Nephron (organoid): ENCODE data around the gene TSPAN8.

Experiments used
- H3K27ac Mint-ChIP-seq, 3 experiments: 2 replicates each; pipeline ENCODE4 v1.8.0; 2020; ENCODE audit warnings: mixed read lengths in 3 of 3, mild to moderate bottlenecking in 2 of 3, moderate library complexity in 1 of 3
- H3K27me3 Mint-ChIP-seq: 2 replicates; pipeline ENCODE4 v1.8.0; 2021; ENCODE audit warnings: low read depth, mild to moderate bottlenecking, moderate library complexity, mixed read lengths
- H3K36me3 Mint-ChIP-seq: 2 replicates; pipeline ENCODE4 v1.8.0; 2020; ENCODE audit warnings: low read depth, mixed read lengths
- H3K4me1 Mint-ChIP-seq: 2 replicates; pipeline ENCODE4 v1.8.0; 2020; ENCODE audit warnings: mixed read lengths
- H3K4me3 Mint-ChIP-seq, 3 experiments: 2 replicates each; pipeline ENCODE4 v1.8.0; 2020; ENCODE audit warnings: mild to moderate bottlenecking in 3 of 3, mixed read lengths in 3 of 3, moderate library complexity in 2 of 3
- H3K9me3 Mint-ChIP-seq: 2 replicates; pipeline ENCODE4 v1.8.0; 2020; ENCODE audit warnings: mixed read lengths
- CTCF ChIP-seq, 3 experiments: fragments of 200-600 bp; sonication (generic); IDR thresholded peaks; one replicate each; pipeline ENCODE4 v1.5.0; 2021; ENCODE audit warnings: antibody characterized with exemption in 3 of 3; ENCODE audit not compliant: unreplicated experiment in 3 of 3

The TSPAN8 gene

GRCh38 chr12:71161591-71161990 is 3.8 kb upstream of the TSPAN8 start:
- H3K36me3 Mint-ChIP-seq, result no peaks in the 10 kb centered on the region
- no peak for TF ChIP-seq CTCF (IDR thresholded peaks at IDR 0.05; ENCODE audit: unreplicated experiment in 3 of 3)
- H3K27ac Mint-ChIP-seq, result no peak overlapping the region
- H3K9me3 Mint-ChIP-seq, result peaks cover under 1% of the 10 kb centered on the region
- H3K4me3 Mint-ChIP-seq, result no peak overlapping the region
- H3K4me1 Mint-ChIP-seq, result peaks cover 44% of the 10 kb centered on the region
- H3K27me3 Mint-ChIP-seq, result no peaks in the 10 kb centered on the region

GRCh38 chr12:71160585-71160984 is 2.8 kb upstream of the TSPAN8 start:
- H3K9me3 Mint-ChIP-seq, result no peaks in the 10 kb centered on the region
- H3K36me3 Mint-ChIP-seq, result no peaks in the 10 kb centered on the region
- peaks cover 44% of the 10 kb centered on the region for H3K4me1 Mint-ChIP-seq
- H3K27ac Mint-ChIP-seq, result peak overlapping the region in 1 of 3 experiments; percentile 43
- H3K27me3 Mint-ChIP-seq, result no peaks in the 10 kb centered on the region
- no peak overlapping the region for H3K4me3 Mint-ChIP-seq
- no peak for TF ChIP-seq CTCF (IDR thresholded peaks at IDR 0.05; ENCODE audit: unreplicated experiment in 3 of 3)

- Mint-ChIP-seq H3K4me1 (peaks cover 41% of the 10 kb centered on the region), H3K27me3 (no peaks in the 10 kb centered on the region), H3K4me3 (no peak overlapping the region), H3K36me3 (no peaks in the 10 kb centered on the region), H3K9me3 (no peaks in the 10 kb centered on the region), H3K27ac (no peak overlapping the region)
- no peak for TF ChIP-seq CTCF (IDR thresholded peaks at IDR 0.05; ENCODE audit: unreplicated experiment in 3 of 3)
These were observed 2.1 kb upstream of the TSPAN8 start for GRCh38 chr12:71159878-71160277.

- H3K27me3 Mint-ChIP-seq, result no peaks in the 10 kb centered on the region
- no peak overlapping the region for H3K27ac Mint-ChIP-seq
- no peaks in the 10 kb centered on the region for H3K9me3 Mint-ChIP-seq
- H3K4me1 Mint-ChIP-seq, result peaks cover 35% of the 10 kb centered on the region
- no peak overlapping the region for H3K4me3 Mint-ChIP-seq
- no peaks in the 10 kb centered on the region for H3K36me3 Mint-ChIP-seq
- no peak for TF ChIP-seq CTCF (IDR thresholded peaks at IDR 0.05; ENCODE audit: unreplicated experiment in 3 of 3)
These were observed 1.5 kb upstream of the TSPAN8 start for GRCh38 chr12:71159264-71159663.

GRCh38 chr12:71158361-71158882 is 623 bp upstream of the TSPAN8 start:
- no peaks in the 10 kb centered on the region for H3K36me3 Mint-ChIP-seq
- H3K9me3 Mint-ChIP-seq, result no peaks in the 10 kb centered on the region
- peak overlapping the region in 2 of 3 experiments; percentile 1 to 60 for H3K27ac Mint-ChIP-seq
- no peak for TF ChIP-seq CTCF (IDR thresholded peaks at IDR 0.05; ENCODE audit: unreplicated experiment in 3 of 3)
- no peak overlapping the region for H3K4me3 Mint-ChIP-seq
- no peaks in the 10 kb centered on the region for H3K27me3 Mint-ChIP-seq
- peaks cover 34% of the 10 kb centered on the region for H3K4me1 Mint-ChIP-seq

GRCh38 chr12:71155225-71155624 is 2.6 kb downstream of the TSPAN8 start:
- H3K4me3 Mint-ChIP-seq, result no peak overlapping the region
- no peaks in the 10 kb centered on the region for H3K27me3 Mint-ChIP-seq
- peaks cover 6% of the 10 kb centered on the region for H3K9me3 Mint-ChIP-seq
- peaks cover 23% of the 10 kb centered on the region for H3K4me1 Mint-ChIP-seq
- H3K36me3 Mint-ChIP-seq, result no peaks in the 10 kb centered on the region
- H3K27ac Mint-ChIP-seq, result no peak overlapping the region
- TF ChIP-seq CTCF (IDR thresholded peaks at IDR 0.05; ENCODE audit: unreplicated experiment in 3 of 3), result no peak
